Spleen (tissue), 11 donors: ENCODE measurements around the gene LRRC28. TPM values are rescaled to one million over a fixed set of nuclear protein-coding genes. Genes with fewer than 3 reads are reported as not detected.
"Not testable (repeated sequence)": the region's sequence is repeated elsewhere in the genome, so short reads cannot be mapped to it uniquely, and the experiment has no call there.

Experiments
- DNase-seq: peaks from one replicate; pipeline ENCODE4 v3.0.0-alpha.2; 2020
- H3K27ac ChIP-seq, 8 donors: fragments of 200-600 bp; sonication (generic) in 7 of 8; 1 replicate in 4 of 8; 2 replicates in 4 of 8; pipeline versions ENCODE4 v1.5.0 to v1.8.0; 2016 to 2021; ENCODE audit warnings: inconsistent platforms in 4 of 8, mild to moderate bottlenecking in 4 of 8, moderate library complexity in 1 of 8
- H3K27me3 ChIP-seq, 7 donors: fragments of 200-600 bp; sonication (generic) in 6 of 7; replicated peaks in 1 of 7; 1 replicate in 4 of 7; 2 replicates in 3 of 7; pipeline versions ENCODE4 v1.5.0 to v1.8.0; 2016 to 2021; ENCODE audit warnings: inconsistent platforms in 3 of 7, mild to moderate bottlenecking in 1 of 7
- H3K36me3 ChIP-seq, 6 donors: fragments of 200-600 bp; sonication (generic) in 5 of 6; 1 replicate in 4 of 6; 2 replicates in 2 of 6; pipeline versions ENCODE4 v1.5.0 to v1.8.0; 2016 to 2021; ENCODE audit warnings: inconsistent platforms in 2 of 6
- H3K4me1 ChIP-seq, 6 donors: fragments of 200-600 bp; sonication (generic) in 5 of 6; 1 replicate in 3 of 6; 2 replicates in 3 of 6; pipeline versions ENCODE4 v1.5.0 to v1.8.0; 2016 to 2021; ENCODE audit warnings: inconsistent platforms in 3 of 6
- H3K4me3 ChIP-seq, 8 donors: fragments of 200-600 bp; sonication (generic) in 7 of 8; 1 replicate in 4 of 8; 2 replicates in 4 of 8; pipeline versions ENCODE4 v1.5.0 to v1.8.0; 2016 to 2021; ENCODE audit warnings: inconsistent platforms in 4 of 8, mild to moderate bottlenecking in 4 of 8, moderate library complexity in 2 of 8
- H3K9me3 ChIP-seq, 8 donors: fragments of 200-600 bp; sonication (generic) in 7 of 8; 1 replicate in 4 of 8; 2 replicates in 4 of 8; pipeline versions ENCODE4 v1.5.0 to v1.8.0; 2016 to 2021; ENCODE audit warnings: inconsistent platforms in 4 of 8
- CTCF ChIP-seq, 11 experiments: fragments of 200-600 bp in 7 of 11; fragments of 450-650 bp in 4 of 11; sonication (generic) in 4 of 11; IDR thresholded peaks in 8 of 11; conservative IDR thresholded peaks in 3 of 11; 1 replicate in 7 of 11; 2 replicates in 4 of 11; pipeline versions ENCODE4 v1.4.0 to v1.8.0; 2016 to 2021; ENCODE audit warnings: antibody characterized with exemption in 11 of 11, inconsistent platforms in 4 of 11, mild to moderate bottlenecking in 1 of 11
- POLR2A ChIP-seq, 3 donors: fragments of 450-650 bp; IDR thresholded peaks; one replicate each; pipeline ENCODE4 v1.5.1; 2017; ENCODE audit warnings: antibody characterized with exemption in 3 of 3, mild to moderate bottlenecking in 1 of 3
- POLR2AphosphoS5 ChIP-seq, 3 donors: sonication (generic); formaldehyde crosslinking; IDR thresholded peaks; one replicate each; pipeline ENCODE4 v1.5.1; 2017; ENCODE audit warnings: antibody characterized with exemption in 3 of 3
- WGBS, 5 donors: extraction: QIAGEN DNeasy Blood & Tissue Kit in 3 of 5; methylation state at CpG; one replicate each; pipeline versions ENCODE4 v1.1.5 to v1.1.7; 2013 to 2018; 5-methylcytosine and 5-hydroxymethylcytosine counted together
- intact Hi-C: fragments of 100-400 bp; cut with DNase I; formaldehyde crosslinking; loops from one replicate; pipeline ENCODE4 v1.15.0; 2023; ENCODE audit warnings: low total_unique reads
- polyA plus RNA-seq, 3 donors: library from polyadenylated mRNA; stranded (reverse); fragments of 200-250 nt; gene quantifications; one replicate each; pipeline ENCODE4 v1.2.1, GENCODE V29; 2013
- total RNA-seq, 7 donors: library from RNA; depleted of rRNA in 3 of 7; stranded (reverse); fragments of >200 nt in 3 of 7; fragmentation: NEBNext Ultra II Directional in 4 of 7; extraction: Animal tissue kit (Norgen Biotek cat#: 25700) in 4 of 7; gene quantifications; one replicate each; pipeline versions ENCODE4 v1.1.0 to v1.2.1, GENCODE V29; 2016 to 2021
- donor health status: healthy with polysubstance abuse.
- donor health status: DM: no; HTN: no; CAD: no; lungs with moderate emphysema.
- donor health status: DM: no; HTN: no; CAD: no.
- donor health status: Bipolar disorder and iron deficiency.
- donor health status: healthy.
- donor health status: DM: no; HTN: no; CAD: no.
- donor health status: DM: yes; HTN: yes; CAD: no.

Gene LRRC28
- total and polyA plus RNA-seq, 10 donors = 6.0 to 63.3 (median 24.2) TPM

GRCh38 chr15:99228120-99228770 lies 23.0 kb upstream of the LRRC28 start:
- H3K27ac ChIP-seq = no peak overlapping the region
- no peak for DNase-seq
- peaks cover 0 to 4% (median 0%) of the 10 kb centered on the region in 8 donors for H3K9me3 ChIP-seq
- H3K36me3 ChIP-seq = peaks cover 0 to 32% (median 2%) of the 10 kb centered on the region in 6 donors
- no peaks in the 10 kb centered on the region for H3K4me1 ChIP-seq
- no peak overlapping the region for H3K4me3 ChIP-seq
- WGBS, 5 donors = 89 to 99% (median 90%) methylated on average over 3 of the region's 3 CpGs
- H3K27me3 ChIP-seq = no peaks in the 10 kb centered on the region
- no peak for TF ChIP-seq CTCF (IDR thresholded peaks at IDR 0.05 in 8 of 11, conservative IDR thresholded peaks at IDR 0.05 in 3 of 11)
- no peak for TF ChIP-seq POLR2AphosphoS5 (IDR thresholded peaks at IDR 0.05)
- no peak for TF ChIP-seq POLR2A (IDR thresholded peaks at IDR 0.05)
- intact Hi-C loops = no loop called here

GRCh38 chr15:99230867-99231266 lies 20.4 kb upstream of the LRRC28 start:
- TF ChIP-seq CTCF (IDR thresholded peaks at IDR 0.05 in 8 of 11, conservative IDR thresholded peaks at IDR 0.05 in 3 of 11) = no peak
- TF ChIP-seq POLR2A (IDR thresholded peaks at IDR 0.05) = no peak
- TF ChIP-seq POLR2AphosphoS5 (IDR thresholded peaks at IDR 0.05) = no peak
- H3K27ac ChIP-seq = no peak overlapping the region
- peaks cover 0 to 4% (median 0%) of the 10 kb centered on the region in 8 donors for H3K9me3 ChIP-seq
- no peaks in the 10 kb centered on the region for H3K27me3 ChIP-seq
- H3K36me3 ChIP-seq = peaks cover 0 to 17% (median 2%) of the 10 kb centered on the region in 6 donors
- 91 to 96% (median 93%) methylated on average over 4 of the region's 4 CpGs for WGBS, 5 donors
- H3K4me3 ChIP-seq = no peak overlapping the region
- DNase-seq = no peak
- no peaks in the 10 kb centered on the region for H3K4me1 ChIP-seq
- intact Hi-C loops = no loop called here

- 91 to 99% (median 97%) methylated on average over 2 of the region's 2 CpGs for WGBS, 5 donors
- intact Hi-C loops = no loop called here
- Histone ChIP-seq H3K27me3 (no peaks in the 10 kb centered on the region), H3K27ac (no peak overlapping the region), H3K4me3 (no peak overlapping the region), H3K9me3 (peaks cover 0 to 4% (median 0%) of the 10 kb centered on the region in 8 donors), H3K4me1 (no peaks in the 10 kb centered on the region), H3K36me3 (peaks cover 0 to 7% (median 2%) of the 10 kb centered on the region in 6 donors)
- DNase-seq = no peak
- no peak for TF ChIP-seq CTCF (IDR thresholded peaks at IDR 0.05 in 8 of 11, conservative IDR thresholded peaks at IDR 0.05 in 3 of 11)
- TF ChIP-seq POLR2A (IDR thresholded peaks at IDR 0.05) = no peak
- TF ChIP-seq POLR2AphosphoS5 (IDR thresholded peaks at IDR 0.05) = no peak
Observed at GRCh38 chr15:99232740-99233139, 18.5 kb upstream of the LRRC28 start.

GRCh38 chr15:99234160-99234559 lies 17.1 kb upstream of the LRRC28 start:
- H3K4me1 ChIP-seq, H3K27me3 ChIP-seq, H3K36me3 ChIP-seq, H3K27ac ChIP-seq, intact Hi-C loops, H3K4me3 ChIP-seq, H3K9me3 ChIP-seq, DNase-seq: not testable (repeated sequence)
- WGBS, 5 donors = 82 to 96% (median 95%) methylated on average over 6 of the region's 6 CpGs
